ENCODE results near the gene IZUMO3.

The IZUMO3 gene

GRCh38 chr9:24504521-24504920, 41.2 kb downstream of the IZUMO3 start:
- no peaks in the 10 kb centered on the region for H3K4me1 Mint-ChIP-seq (ENCODE audit: low read depth)
- no peak overlapping the region for H3K4me3 Mint-ChIP-seq
- H3K9me3 Mint-ChIP-seq: peaks cover 27% of the 10 kb centered on the region
- no peaks in the 10 kb centered on the region for H3K27me3 Mint-ChIP-seq
- no peak overlapping the region for H3K27ac Mint-ChIP-seq
- H3K36me3 Mint-ChIP-seq (ENCODE audit: low read depth): no peaks in the 10 kb centered on the region
- DNase-seq: no peak

DNA sequence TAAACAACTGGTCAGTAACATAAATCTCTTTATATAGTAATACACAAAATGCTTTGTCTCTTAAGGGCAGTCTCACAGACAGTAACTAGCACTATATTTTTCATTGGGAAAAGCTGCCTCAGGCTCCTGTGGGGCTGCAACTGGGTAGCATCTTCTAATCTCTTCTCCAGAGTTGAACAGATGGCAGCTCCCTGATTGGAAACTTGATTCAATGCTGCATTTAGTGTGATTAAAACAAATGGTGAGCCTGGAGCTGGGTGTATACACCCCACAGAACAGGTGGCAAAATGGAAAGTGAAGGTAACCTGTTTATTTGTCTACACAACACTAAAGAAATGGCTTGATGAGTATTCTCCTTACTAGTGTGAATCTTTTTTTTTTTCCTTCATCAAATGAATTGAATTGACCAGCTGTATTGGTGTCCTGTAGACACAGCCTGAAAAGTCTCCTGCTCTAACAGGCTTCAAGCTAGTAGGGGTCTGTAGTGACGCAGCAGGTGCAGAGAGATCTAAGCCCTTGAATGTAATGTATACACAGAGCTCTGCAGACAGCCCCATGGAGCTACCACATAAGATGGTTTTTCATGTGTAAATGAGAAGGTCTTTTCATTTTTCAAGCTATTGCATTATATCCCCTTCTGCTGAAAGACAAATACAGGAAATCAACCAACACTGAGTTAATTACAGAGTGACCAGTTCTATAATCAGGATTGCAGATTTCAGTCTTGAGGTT, 43.3 kb downstream of the IZUMO3 start:
- Mint-ChIP-seq H3K27ac (no peak overlapping the region), H3K9me3 (peaks cover 27% of the 10 kb centered on the region), H3K4me3 (no peak overlapping the region), H3K36me3 (ENCODE audit: low read depth) (no peaks in the 10 kb centered on the region), H3K27me3 (no peaks in the 10 kb centered on the region), H3K4me1 (ENCODE audit: low read depth) (no peaks in the 10 kb centered on the region)
- no peak for DNase-seq

DNA sequence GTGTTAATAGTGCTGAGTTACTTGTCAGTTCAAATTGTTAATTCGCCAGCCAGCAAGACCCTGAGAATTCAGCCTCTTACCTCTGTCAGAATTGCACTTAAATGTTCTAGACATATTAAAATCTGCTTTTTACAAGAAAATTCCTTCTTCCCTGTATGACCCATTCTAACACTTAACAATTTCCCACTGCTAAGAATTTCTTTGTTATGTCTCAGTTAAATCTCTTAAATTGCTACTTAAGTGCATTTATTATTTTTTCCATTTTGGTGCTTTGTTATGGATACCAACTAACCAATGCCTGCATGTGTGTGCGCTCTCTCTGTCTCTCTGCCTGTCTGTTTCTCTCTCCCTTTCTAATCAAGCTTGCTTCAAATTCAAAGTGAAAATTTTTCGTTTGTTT, 44.9 kb downstream of the IZUMO3 start:
- H3K36me3 Mint-ChIP-seq (ENCODE audit: low read depth): no peaks in the 10 kb centered on the region
- peaks cover 22% of the 10 kb centered on the region for H3K9me3 Mint-ChIP-seq
- no peak overlapping the region for H3K4me3 Mint-ChIP-seq
- no peaks in the 10 kb centered on the region for H3K4me1 Mint-ChIP-seq (ENCODE audit: low read depth)
- DNase-seq: no peak
- H3K27me3 Mint-ChIP-seq: no peaks in the 10 kb centered on the region
- H3K27ac Mint-ChIP-seq: no peak overlapping the region

GRCh38 chr9:24498632-24499031, 47.1 kb downstream of the IZUMO3 start:
- no peaks in the 10 kb centered on the region for H3K27me3 Mint-ChIP-seq
- no peaks in the 10 kb centered on the region for H3K36me3 Mint-ChIP-seq (ENCODE audit: low read depth)
- no peak overlapping the region for H3K4me3 Mint-ChIP-seq

DNA sequence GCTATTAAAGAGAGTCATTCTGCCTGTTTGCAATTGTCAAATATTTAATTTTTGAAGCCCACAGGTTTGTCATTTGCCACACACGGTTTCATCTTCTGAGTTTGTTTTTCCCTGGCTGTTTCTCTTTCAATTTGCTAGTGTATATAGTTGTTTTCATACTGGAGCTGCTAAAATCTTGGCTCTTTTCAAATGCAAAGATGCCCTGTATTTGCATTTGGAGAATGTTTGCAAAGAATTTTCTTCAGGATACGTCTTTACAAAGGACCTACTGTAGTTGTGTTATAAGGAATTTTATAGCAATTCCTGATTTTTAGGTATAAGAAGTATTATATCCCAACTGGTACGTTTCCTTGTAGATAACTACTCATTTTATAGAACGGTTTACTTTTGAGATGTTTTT, 48.0 kb downstream of the IZUMO3 start:
- Mint-ChIP-seq H3K4me1 (ENCODE audit: low read depth) (no peaks in the 10 kb centered on the region), H3K9me3 (peaks cover 16% of the 10 kb centered on the region), H3K27me3 (no peaks in the 10 kb centered on the region), H3K27ac (no peak overlapping the region), H3K4me3 (no peak overlapping the region), H3K36me3 (ENCODE audit: low read depth) (no peaks in the 10 kb centered on the region)
- no peak for DNase-seq

More at GRCh38 chr9:24498632-24499031, 47.1 kb downstream of the IZUMO3 start:
- Mint-ChIP-seq H3K9me3 (peaks cover 16% of the 10 kb centered on the region), H3K4me1 (ENCODE audit: low read depth) (no peaks in the 10 kb centered on the region), H3K27ac (no peak overlapping the region)
- no peak for DNase-seq

All from activated T-cell treated with anti-CD3 and anti-CD28 coated beads, Interleukin-2, amount 50 U/mL, for 24 hours (primary cell).